Endodermal cell (in vitro differentiated cells): ENCODE data around the gene MGAT5. TPM values are rescaled to one million over a fixed set of nuclear protein-coding genes. Genes with fewer than 3 reads are reported as not detected.
A peak's percentile ranks its signal among the peaks of the same experiment; 100 is the strongest.

Source experiments
- DNase-seq: peaks from one replicate; pipeline ENCODE4 v3.0.0-alpha.2; 2017
- H3K27ac ChIP-seq: 2 replicates; pipeline ENCODE4 v1.5.1; 2013; ENCODE audit warnings: mild to moderate bottlenecking, low read depth, low read length, moderate library complexity
- H3K27me3 ChIP-seq: 2 replicates; pipeline ENCODE4 v1.6.1; 2013; ENCODE audit warnings: mild to moderate bottlenecking, low read length, moderate library complexity; ENCODE audit not compliant: insufficient read depth, control insufficient read depth, poor library complexity, severe bottlenecking
- H3K36me3 ChIP-seq: 2 replicates; pipeline ENCODE4 v1.7.0; 2013; ENCODE audit warnings: mild to moderate bottlenecking, low read length, moderate library complexity; ENCODE audit not compliant: control insufficient read depth, insufficient read depth
- H3K4me1 ChIP-seq: one replicate; pipeline ENCODE4 v1.7.0; 2013; ENCODE audit warnings: low read length; ENCODE audit not compliant: control insufficient read depth, insufficient read depth
- H3K4me3 ChIP-seq: 2 replicates; pipeline ENCODE4 v1.5.1; 2013; ENCODE audit warnings: mild to moderate bottlenecking, low read length, moderate library complexity
- H3K9ac ChIP-seq: 2 replicates; pipeline ENCODE4 v1.6.1; 2013; ENCODE audit warnings: mild to moderate bottlenecking, low read length, moderate library complexity; ENCODE audit not compliant: poor library complexity, severe bottlenecking; ENCODE audit errors: extremely low read depth
- H3K9me3 ChIP-seq: 2 replicates; pipeline ENCODE4 v1.6.1; 2013; ENCODE audit warnings: mild to moderate bottlenecking, low read length, moderate library complexity; ENCODE audit not compliant: control insufficient read depth
- H3K27ac Mint-ChIP-seq: 2 replicates; pipeline ENCODE4 v1.8.0; 2020; ENCODE audit warnings: mixed read lengths
- H3K27me3 Mint-ChIP-seq: 2 replicates; pipeline ENCODE4 v1.8.0; 2021; ENCODE audit warnings: mild to moderate bottlenecking, mixed read lengths; ENCODE audit not compliant: insufficient read depth
- H3K36me3 Mint-ChIP-seq: 2 replicates; pipeline ENCODE4 v1.8.0; 2020; ENCODE audit warnings: low read depth, mixed read lengths
- H3K4me1 Mint-ChIP-seq: 2 replicates; pipeline ENCODE4 v1.8.0; 2020; ENCODE audit warnings: mixed read lengths
- H3K4me3 Mint-ChIP-seq: 2 replicates; pipeline ENCODE4 v1.8.0; 2020; ENCODE audit warnings: mild to moderate bottlenecking, moderate library complexity, mixed read lengths
- H3K9me3 Mint-ChIP-seq: 2 replicates; pipeline ENCODE4 v1.8.0; 2020; ENCODE audit warnings: mild to moderate bottlenecking, mixed read lengths
- CTCF ChIP-seq: fragments of 200-600 bp; sonication (generic); conservative IDR thresholded peaks from 2 replicates; pipeline ENCODE4 v1.5.0; 2021; ENCODE audit warnings: antibody characterized with exemption, mild to moderate bottlenecking
- WGBS, 2 experiments: methylation state at CpG; one replicate each; pipeline versions ENCODE4 v1.1.5 to v1.1.7; 2013; ENCODE audit warnings: missing lambda C conversion rate in 2 of 2, mixed read lengths in 1 of 2; ENCODE audit not compliant: insufficient coverage in 1 of 2, insufficient read length in 1 of 2; 5-methylcytosine and 5-hydroxymethylcytosine counted together
- total RNA-seq, 2 donors: library from RNA; stranded (reverse); fragmentation: NEBNext Ultra II Directional in 1 of 2; extraction: Animal tissue kit (Norgen Biotek cat#: 25700) in 1 of 2; gene quantifications; 2 replicates in 1 of 2; 3 replicates in 1 of 2; pipeline ENCODE4 v1.2.1, GENCODE V29; 2021

The MGAT5 gene
- total RNA-seq, 2 donors from 2014 or later: 57.2 to 78.4 TPM

- H3K4me1 Mint-ChIP-seq: peaks cover 3% of the 10 kb centered on the region
- Histone ChIP-seq H3K4me3 (no peak overlapping the region), H3K9me3 (no peaks in the 10 kb centered on the region), H3K36me3 (peaks cover 11% of the 10 kb centered on the region), H3K27me3 (no peaks in the 10 kb centered on the region), H3K4me1 (peaks cover 7% of the 10 kb centered on the region), H3K9ac (no peak overlapping the region), H3K27ac (no peak overlapping the region)
- H3K4me3 Mint-ChIP-seq: no peak overlapping the region
- 48 to 67% methylated on average over 2 of the region's 2 CpGs for WGBS, 2 experiments
- DNase-seq: no peak
- no peaks in the 10 kb centered on the region for H3K9me3 Mint-ChIP-seq
- no peak for TF ChIP-seq CTCF
- H3K27me3 Mint-ChIP-seq: no peaks in the 10 kb centered on the region
- peak overlapping the region; percentile 30 for H3K27ac Mint-ChIP-seq
- peaks cover 27% of the 10 kb centered on the region for H3K36me3 Mint-ChIP-seq
Observed at GRCh38 chr2:134451347-134451630, 197.4 kb downstream of the MGAT5 start.

GRCh38 chr2:134452042-134452733 lies 198.3 kb downstream of the MGAT5 start:
- Mint-ChIP-seq H3K4me1 (peaks cover 3% of the 10 kb centered on the region), H3K36me3 (peaks cover 21% of the 10 kb centered on the region), H3K27ac (no peak overlapping the region), H3K9me3 (no peaks in the 10 kb centered on the region), H3K27me3 (no peaks in the 10 kb centered on the region), H3K4me3 (no peak overlapping the region)
- TF ChIP-seq CTCF: no peak
- Histone ChIP-seq H3K9ac (no peak overlapping the region), H3K36me3 (peaks cover 11% of the 10 kb centered on the region), H3K4me3 (no peak overlapping the region), H3K27ac (no peak overlapping the region), H3K27me3 (no peaks in the 10 kb centered on the region), H3K9me3 (no peaks in the 10 kb centered on the region), H3K4me1 (peaks cover 7% of the 10 kb centered on the region)
- peak; percentile 27 for DNase-seq
- WGBS, 2 experiments: 93 to 97% methylated on average over 6 to 8 of the region's 9 CpGs

GRCh38 chr2:134453476-134453875 lies 199.6 kb downstream of the MGAT5 start:
- Mint-ChIP-seq H3K36me3 (peaks cover 12% of the 10 kb centered on the region), H3K9me3 (no peaks in the 10 kb centered on the region), H3K4me3 (no peak overlapping the region), H3K4me1 (peaks cover 3% of the 10 kb centered on the region), H3K27me3 (no peaks in the 10 kb centered on the region), H3K27ac (no peak overlapping the region)
- Histone ChIP-seq H3K36me3 (peaks cover 6% of the 10 kb centered on the region), H3K4me3 (no peak overlapping the region), H3K4me1 (peaks cover 7% of the 10 kb centered on the region), H3K9me3 (no peaks in the 10 kb centered on the region), H3K27me3 (no peaks in the 10 kb centered on the region), H3K27ac (no peak overlapping the region), H3K9ac (no peak overlapping the region)
- WGBS, 2 experiments: 86 to 94% methylated on average over 3 to 4 of the region's 4 CpGs
- DNase-seq: peak; percentile 35
- no peak for TF ChIP-seq CTCF
